ENCODE measurements around the gene SPTBN1. TPM values are rescaled to one million over a fixed set of nuclear protein-coding genes. Genes with fewer than 3 reads are reported as not detected.

SPTBN1 gene
- total RNA-seq, 4 donors from 2014 or later = 353 to 606 (median 498) TPM

- Histone ChIP-seq H3K4me1 (peaks cover 8 to 71% (median 31%) of the 10 kb centered on the region in 3 donors), H3K9me3 (no peaks in the 10 kb centered on the region), H3K27me3 (no peaks in the 10 kb centered on the region), H3K4me3 (no peak overlapping the region), H3K36me3 (peaks cover 0 to 5% of the 10 kb centered on the region in 2 donors), H3K27ac (no peak overlapping the region)
- ATAC-seq = no peak
- WGBS, 2 donors (ENCODE audit: low coverage in 1 of 2) = 94% methylated on average over 3 of the region's 4 CpGs; no CpG with 5 or more reads in 1 of the 2 donors
- TF ChIP-seq POLR2A (IDR thresholded peaks at IDR 0.05) (no peak), CTCF (IDR thresholded peaks at IDR 0.05) (no peak), POLR2AphosphoS5 (IDR thresholded peaks at IDR 0.05) (no peak), EP300 (IDR thresholded peaks at IDR 0.05) (no peak)
Observed at GRCh38 chr2:54593249-54593648, 137.1 kb downstream of the SPTBN1 start.

- H3K36me3 ChIP-seq = peaks cover 0 to 7% of the 10 kb centered on the region in 2 donors
- TF ChIP-seq CTCF (IDR thresholded peaks at IDR 0.05) (no peak), POLR2A (IDR thresholded peaks at IDR 0.05) (no peak)
- ATAC-seq = no peak
- H3K4me1 ChIP-seq = peaks cover 8 to 71% (median 28%) of the 10 kb centered on the region in 3 donors
- 79% methylated on average over 3 of the region's 4 CpGs; no CpG with 5 or more reads in 1 of the 2 donors for WGBS, 2 donors (ENCODE audit: low coverage in 1 of 2)
- H3K27me3 ChIP-seq = no peaks in the 10 kb centered on the region
- H3K4me3 ChIP-seq = no peak overlapping the region
- H3K27ac ChIP-seq = no peak overlapping the region
- H3K9me3 ChIP-seq = no peaks in the 10 kb centered on the region
Observed at GRCh38 chr2:54594048-54594447, 137.9 kb downstream of the SPTBN1 start.

DNA sequence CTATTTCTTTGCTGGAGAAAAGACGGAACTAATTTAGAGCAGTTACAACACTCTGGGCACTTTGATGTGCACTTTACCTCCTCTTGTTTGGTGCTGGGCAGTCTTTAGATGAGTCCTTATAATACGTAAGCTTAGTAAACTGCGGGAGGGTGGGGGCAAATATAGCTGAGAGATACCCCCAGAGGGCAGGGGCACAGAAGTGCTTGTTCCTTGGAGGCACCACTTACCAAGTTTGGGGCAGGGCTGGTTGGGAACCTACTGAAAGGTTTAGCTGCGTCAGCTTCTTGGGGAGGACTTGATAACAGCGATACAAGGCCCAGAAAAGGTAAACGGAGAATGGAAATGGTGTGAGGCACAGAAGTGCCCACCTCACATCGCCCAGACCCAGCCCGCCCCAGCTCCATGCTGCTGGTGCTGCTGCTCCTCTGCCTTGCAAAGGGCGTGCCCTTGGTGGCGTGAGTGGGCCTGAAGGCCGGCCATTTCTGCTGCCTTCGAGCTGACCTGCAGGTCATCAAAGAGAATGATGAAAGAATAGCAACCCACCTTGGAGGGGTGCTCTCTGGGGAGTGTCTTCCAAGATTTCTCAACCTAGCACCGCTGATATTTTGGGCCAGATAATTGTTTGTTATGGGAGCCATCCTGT is 139.2 kb downstream of the SPTBN1 start:
- WGBS, 2 donors (ENCODE audit: low coverage in 1 of 2) = 97 to 100% methylated on average over 4 to 8 of the region's 13 CpGs
- no peak for ATAC-seq
- no peak overlapping the region for H3K4me3 ChIP-seq
- H3K4me1 ChIP-seq = peaks cover 8 to 71% (median 31%) of the 10 kb centered on the region in 3 donors
- H3K36me3 ChIP-seq = peaks cover 0 to 18% of the 10 kb centered on the region in 2 donors
- no peaks in the 10 kb centered on the region for H3K27me3 ChIP-seq
- H3K9me3 ChIP-seq = no peaks in the 10 kb centered on the region
- TF ChIP-seq POLR2A (IDR thresholded peaks at IDR 0.05) (no peak), EP300 (IDR thresholded peaks at IDR 0.05) (no peak), CTCF (IDR thresholded peaks at IDR 0.05) (no peak), POLR2AphosphoS5 (IDR thresholded peaks at IDR 0.05) (no peak)
- H3K27ac ChIP-seq = peak overlapping the region in 3 of 4 donors; percentile 69 to 74 (median 71)

GRCh38 chr2:54595999-54596902 is 140.1 kb downstream of the SPTBN1 start:
- peaks cover 0 to 18% of the 10 kb centered on the region in 2 donors for H3K36me3 ChIP-seq
- no peak for TF ChIP-seq CTCF (IDR thresholded peaks at IDR 0.05)
- TF ChIP-seq POLR2A (IDR thresholded peaks at IDR 0.05) = no peak
- no peak for TF ChIP-seq EP300 (IDR thresholded peaks at IDR 0.05)
- peak; percentile 43 for TF ChIP-seq POLR2AphosphoS5 (IDR thresholded peaks at IDR 0.05)
- peak; percentile 85 for ATAC-seq

More at GRCh38 chr2:54595999-54596902, 140.1 kb downstream of the SPTBN1 start:
- Histone ChIP-seq H3K9me3 (no peaks in the 10 kb centered on the region), H3K4me3 (no peak overlapping the region), H3K27ac (peak overlapping the region in 3 of 4 donors; percentile 69 to 74 (median 71)), H3K27me3 (no peaks in the 10 kb centered on the region), H3K4me1 (peaks cover 8 to 71% (median 38%) of the 10 kb centered on the region in 3 donors)
- 34 to 55% methylated on average over 7 to 11 of the region's 15 CpGs for WGBS, 2 donors (ENCODE audit: low coverage in 1 of 2)

Measured in gastroesophageal sphincter (tissue), 4 donors.